T-helper 9 cell (primary cell): ENCODE data around the gene CHCHD10.

Source experiments
- DNase-seq: peaks from one replicate; pipeline ENCODE4 v3.0.0-alpha.2; 2020

Gene CHCHD10

DNA sequence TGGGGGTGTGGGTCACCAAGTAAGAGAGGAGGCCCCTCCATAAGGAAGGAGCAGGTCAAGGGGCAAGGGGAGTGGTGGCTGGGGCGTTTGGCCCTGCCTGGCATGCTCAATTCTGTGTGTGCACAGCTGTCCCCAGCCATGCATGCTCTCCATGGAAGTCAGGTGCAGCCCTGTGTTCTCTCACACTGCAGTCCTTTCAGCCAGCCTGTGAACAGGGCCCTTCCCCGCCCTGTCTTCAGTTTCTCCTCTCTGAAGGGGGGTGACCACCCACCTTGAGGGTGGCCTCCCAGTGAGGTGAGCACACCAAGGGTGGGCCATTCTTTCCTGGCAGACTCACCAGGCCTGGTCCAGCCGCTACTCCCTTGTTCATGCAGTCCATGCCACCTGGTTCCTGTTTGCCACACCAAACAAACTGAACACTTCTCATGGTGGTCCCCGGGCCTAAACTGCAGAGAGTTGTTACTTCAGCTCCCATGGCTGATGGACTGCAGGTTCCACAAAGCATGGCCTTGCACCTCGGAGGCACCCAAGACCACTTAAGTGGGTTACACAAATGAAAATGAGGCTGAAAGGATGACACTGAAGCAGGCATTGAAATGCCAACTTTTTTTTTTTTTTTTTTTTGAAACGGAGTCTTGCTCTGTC is 1.7 kb upstream of the CHCHD10 start:
- no peak for DNase-seq

DNA sequence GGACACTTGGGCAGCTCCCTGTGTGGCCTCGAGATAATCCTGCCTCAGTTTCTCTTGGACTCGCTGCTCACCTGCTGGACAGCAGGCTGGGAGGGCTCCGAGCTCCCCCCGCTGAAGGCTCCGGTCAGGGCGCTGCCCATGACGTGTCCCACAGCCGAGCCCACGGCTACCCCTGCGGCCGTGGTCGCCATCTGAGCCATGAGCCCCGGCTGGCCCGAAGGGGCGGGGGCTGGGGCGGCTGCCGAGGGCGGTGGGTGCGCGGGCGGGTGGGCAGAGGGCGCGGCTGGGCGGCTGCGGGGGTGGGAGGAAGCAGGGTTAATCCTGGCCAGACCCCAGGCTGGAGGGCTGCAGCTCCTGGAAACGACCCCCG is 484 bp downstream of the CHCHD10 start:
- no peak for DNase-seq

GRCh38 chr22:23764899-23765881 is 2.6 kb downstream of the CHCHD10 start:
- no peak for DNase-seq

GRCh38 chr22:23763954-23764353 is 3.8 kb downstream of the CHCHD10 start:
- no peak for DNase-seq

DNA sequence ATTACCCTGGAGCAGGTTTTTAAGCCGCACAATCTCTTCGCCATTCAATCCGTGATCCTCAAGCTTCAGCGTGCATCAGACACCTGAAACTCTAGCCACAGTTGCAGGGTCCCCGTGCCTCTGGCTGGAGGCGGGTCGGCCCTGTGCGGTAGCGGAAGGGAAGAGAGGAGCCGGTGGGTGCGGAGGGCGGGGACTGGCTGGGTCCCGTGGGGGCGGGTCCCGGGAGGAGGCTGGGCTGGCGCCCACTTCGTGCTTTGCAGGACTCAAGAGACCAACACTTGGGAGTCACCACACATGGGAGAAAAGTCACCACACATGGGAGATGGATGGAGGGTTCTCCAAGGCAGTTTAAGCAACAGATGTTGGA is 4.2 kb downstream of the CHCHD10 start:
- DNase-seq, result peak; percentile 36

- DNase-seq, result no peak
These were observed 4.8 kb downstream of the CHCHD10 start, which contains the start of gene C22orf15 for GRCh38 chr22:23762842-23763578. TSS of gene C22orf15 (plus strand) at chr22:23762990. CDS start at chr22:23763307, 317 bp downstream.

DNA sequence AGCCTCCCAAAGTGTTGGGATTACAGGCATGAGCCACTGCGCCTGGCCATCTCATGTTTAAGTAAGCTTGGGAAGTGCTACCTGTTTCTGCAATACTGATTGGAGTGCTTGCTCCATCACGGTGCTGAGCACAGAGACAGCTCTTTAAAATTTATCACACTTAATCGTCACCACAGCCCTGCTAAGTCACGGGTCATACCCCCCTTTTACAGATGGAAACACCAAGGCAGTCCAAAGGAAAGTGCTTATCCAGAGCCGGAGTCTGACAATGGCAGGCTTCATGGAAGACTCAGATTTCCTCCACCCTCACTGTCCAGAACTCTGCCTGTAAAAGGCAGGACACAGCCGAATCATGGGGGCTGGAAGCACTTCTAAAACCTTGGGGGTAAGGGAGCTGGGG is 7.7 kb downstream of the CHCHD10 start:
- no peak for DNase-seq

- DNase-seq, result no peak
These were observed 8.2 kb downstream of the CHCHD10 start for GRCh38 chr22:23759566-23759965.

DNA sequence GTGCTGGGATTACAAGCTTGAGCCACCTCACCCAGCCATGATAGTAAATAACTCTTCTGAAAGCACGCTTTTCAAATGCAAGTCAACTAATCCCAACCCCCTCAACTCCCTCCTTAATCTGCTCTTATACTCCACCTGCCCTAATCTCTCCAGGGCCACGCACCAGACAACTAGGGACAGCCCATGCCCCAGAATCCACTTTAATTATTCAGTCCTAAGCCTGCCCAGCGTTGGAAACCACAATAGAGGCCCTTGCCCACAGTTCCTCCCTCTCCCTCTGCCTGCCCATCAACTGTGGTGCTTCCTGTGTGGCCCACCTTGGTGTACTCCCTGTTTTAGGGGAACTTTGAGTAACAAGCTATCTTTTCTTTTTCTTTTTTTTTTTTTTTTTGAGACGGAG is 10.9 kb downstream of the CHCHD10 start:
- DNase-seq, result no peak

GRCh38 chr22:23755711-23756110 is 12.1 kb downstream of the CHCHD10 start:
- no peak for DNase-seq

GRCh38 chr22:23754980-23755636 is 12.7 kb downstream of the CHCHD10 start:
- DNase-seq, result no peak

GRCh38 chr22:23754220-23754919 is 13.4 kb downstream of the CHCHD10 start, which contains the start of gene VPREB3:
TSS of gene VPREB3 (minus strand) at chr22:23754425. CDS start at chr22:23754363, 62 bp downstream.
- no peak for DNase-seq

- DNase-seq, result no peak
These were observed 14.4 kb downstream of the CHCHD10 start for GRCh38 chr22:23753385-23753784.

GRCh38 chr22:23752750-23753149 is 15.0 kb downstream of the CHCHD10 start:
- DNase-seq, result no peak

DNA sequence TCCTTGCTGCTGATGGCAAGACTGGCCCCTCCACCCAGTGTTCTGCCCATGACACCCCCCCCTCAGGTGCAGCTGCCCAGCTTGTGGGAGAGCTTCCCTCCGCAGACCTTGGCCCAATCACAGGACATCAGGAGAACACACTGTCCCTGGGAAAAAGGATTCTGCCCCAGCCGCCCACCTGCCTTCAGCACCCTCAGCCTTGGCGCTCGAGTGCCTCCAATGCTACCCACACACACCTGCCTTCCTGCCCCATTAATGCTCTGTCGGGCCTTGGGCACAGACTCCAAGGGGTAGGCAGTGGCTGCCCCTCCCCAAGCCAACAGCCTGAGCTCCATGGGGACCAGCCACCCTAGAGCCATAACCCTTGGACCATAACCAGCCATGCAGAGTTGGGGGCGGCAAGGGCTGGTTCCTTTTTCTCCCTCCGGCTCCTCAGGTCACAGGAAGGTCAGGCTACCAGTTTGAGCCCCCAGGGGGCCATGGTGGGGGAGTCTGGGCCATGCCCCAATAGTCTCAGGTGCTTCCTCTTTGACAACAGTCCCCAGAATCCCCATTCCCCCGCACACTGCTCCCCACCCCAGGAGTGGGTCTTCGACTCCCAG is 15.6 kb downstream of the CHCHD10 start:
- DNase-seq, result no peak

GRCh38 chr22:23751441-23751996 is 16.3 kb downstream of the CHCHD10 start:
- no peak for DNase-seq

- DNase-seq, result peak; percentile 77
These were observed 16.9 kb downstream of the CHCHD10 start, which contains the start of gene ZNF70 for GRCh38 chr22:23750714-23751440. TSS of gene ZNF70 (minus strand) at chr22:23751112. CDS start at chr22:23745140, 5,972 bp downstream.

- DNase-seq, result no peak
These were observed 17.4 kb downstream of the CHCHD10 start for GRCh38 chr22:23750367-23750713.

- no peak for DNase-seq
These were observed 17.9 kb downstream of the CHCHD10 start for GRCh38 chr22:23749841-23750301.

DNA sequence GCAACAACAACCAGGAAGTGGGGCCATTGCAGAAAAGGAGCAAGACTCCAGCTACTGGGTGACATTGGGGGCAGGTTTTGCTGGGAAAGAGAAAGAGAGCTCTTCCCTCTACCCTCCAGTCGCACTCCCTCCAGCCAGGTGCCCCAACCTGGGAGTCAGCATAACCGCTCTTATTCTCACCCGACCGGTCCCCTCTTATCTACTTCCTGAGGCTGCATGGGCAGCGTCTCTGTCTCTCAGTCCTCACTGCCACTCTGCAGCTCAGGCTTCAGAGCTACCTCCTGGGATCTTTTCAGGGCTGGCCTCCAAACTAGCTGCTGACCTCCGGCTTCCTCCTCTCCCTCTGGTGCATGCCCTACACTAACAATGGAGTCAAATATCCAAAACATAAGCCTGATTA is 22.0 kb downstream of the CHCHD10 start:
- DNase-seq, result no peak
